ENCODE data around the gene DBN1.

DBN1 gene

DNA sequence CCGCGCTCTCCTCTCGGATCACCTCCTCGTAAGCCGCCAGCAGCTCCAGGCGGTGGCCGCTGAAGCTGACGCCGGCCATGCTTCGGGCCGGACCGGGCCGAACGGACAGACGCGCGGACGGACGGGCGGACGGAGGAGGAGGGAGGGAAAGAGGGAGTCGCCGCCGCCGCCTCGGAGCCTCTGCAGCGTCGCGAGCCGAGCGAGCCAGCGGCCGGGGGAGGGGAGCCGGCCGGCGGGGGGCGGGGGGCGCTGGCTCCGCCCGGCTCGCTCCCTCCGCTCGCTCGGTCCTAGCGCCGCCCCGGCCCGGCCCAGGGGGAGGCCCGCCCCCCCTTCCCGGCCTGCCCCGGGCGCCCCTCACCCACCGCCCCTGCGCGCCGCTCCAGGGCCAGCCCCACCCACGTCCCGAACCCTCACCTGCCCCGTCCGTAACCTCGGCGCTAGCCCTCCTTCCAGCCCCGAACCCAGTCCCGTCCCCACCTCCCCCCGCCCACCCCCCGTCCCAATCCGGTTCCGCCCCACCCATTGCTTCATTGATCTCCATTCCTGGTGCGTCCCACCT lies at the start of gene DBN1:
DBN1 (minus strand) TSS at position 192 of the 559 bp plus-strand sequence; CDS start at position 79, 113 bp downstream.
- peak; percentile 61 to 74 (median 66) for DNase-seq

DNA sequence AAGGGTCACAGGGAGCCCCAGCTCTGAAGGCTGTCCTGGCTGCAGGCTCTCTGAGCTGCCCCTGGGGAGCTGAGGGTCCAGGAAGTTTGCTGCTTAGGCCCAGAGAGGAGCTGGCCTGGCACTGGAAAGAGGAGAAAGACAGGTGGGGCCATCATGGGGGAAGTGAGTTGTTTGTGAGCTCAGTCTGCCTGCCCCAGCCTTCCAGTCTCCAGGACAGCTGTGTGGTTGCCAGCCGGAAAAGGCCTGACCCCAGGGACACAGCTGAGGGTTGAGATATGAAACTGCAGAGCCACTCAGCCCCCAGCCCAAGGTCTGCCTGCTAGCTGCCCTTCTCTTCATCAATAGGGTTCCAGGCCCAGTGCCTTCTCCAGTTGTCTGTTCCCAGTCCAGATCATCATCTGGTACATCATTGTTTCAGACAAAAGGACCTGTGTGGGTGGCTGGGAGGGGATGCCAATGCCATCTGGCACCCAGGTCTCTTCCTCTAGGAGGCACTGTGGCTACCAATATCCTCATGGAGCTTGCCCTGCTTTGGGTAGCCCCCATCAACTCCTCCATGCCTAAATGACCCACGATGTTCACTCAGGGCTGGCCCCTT lies 47.6 kb upstream of the DBN1 start:
- no peak for DNase-seq

DNA sequence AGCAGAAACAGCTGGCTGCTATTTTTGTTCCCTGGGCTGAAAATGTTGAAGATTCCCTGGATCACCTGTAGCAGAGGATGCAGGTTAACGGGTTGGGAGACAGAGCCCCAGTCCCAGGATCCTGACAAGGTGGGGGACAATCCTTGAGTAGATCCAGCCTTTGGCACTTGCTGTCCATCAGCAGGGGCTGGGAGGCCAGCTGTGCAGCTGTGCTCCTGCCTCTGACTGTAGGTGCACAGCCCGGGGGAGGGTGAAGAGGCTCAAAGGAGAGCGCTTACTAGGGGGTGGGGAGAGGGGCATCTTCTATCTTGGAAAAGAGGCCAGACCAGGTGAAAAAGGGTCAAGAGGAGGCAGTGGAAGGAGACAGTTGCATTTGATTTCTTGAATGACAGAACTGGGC lies 46.8 kb upstream of the DBN1 start:
- DNase-seq = no peak

DNA sequence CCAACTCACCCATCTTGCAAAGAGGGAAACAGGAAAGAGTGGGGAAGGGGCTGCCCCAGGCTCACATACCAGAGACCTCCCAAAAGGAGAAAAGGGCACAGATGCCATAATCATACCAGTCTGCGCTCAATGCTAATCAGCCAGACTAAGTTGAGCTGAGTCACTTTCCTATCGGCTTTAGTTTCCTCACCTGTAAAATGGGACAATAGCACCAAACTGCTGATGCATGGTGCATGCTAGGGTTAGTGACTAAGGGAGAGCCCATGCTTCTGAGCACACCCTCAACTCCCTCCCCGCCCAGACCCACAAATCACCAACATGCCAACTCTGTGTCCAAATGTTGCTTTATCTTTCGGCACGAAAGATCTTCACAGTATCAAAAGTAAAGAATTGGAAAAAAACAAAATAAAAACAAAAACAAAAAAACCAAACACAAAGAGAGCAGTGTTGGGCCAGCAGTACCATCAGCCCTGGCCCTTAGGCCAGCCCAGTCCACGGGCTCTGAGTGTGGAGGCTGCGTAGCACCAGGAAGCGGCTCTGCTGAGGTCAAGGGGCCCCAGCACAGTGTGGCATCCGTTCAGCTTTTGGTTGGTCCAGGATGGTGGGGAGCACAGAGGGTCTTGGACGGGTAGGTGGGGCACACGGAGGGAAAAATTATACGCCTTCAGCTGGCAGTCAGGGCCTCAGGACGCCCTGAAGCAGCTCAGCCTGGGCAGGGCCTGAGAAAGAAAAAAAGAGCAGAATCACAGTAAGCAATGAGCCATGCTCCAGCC lies 46.2 kb upstream of the DBN1 start:
- DNase-seq = no peak

DNA sequence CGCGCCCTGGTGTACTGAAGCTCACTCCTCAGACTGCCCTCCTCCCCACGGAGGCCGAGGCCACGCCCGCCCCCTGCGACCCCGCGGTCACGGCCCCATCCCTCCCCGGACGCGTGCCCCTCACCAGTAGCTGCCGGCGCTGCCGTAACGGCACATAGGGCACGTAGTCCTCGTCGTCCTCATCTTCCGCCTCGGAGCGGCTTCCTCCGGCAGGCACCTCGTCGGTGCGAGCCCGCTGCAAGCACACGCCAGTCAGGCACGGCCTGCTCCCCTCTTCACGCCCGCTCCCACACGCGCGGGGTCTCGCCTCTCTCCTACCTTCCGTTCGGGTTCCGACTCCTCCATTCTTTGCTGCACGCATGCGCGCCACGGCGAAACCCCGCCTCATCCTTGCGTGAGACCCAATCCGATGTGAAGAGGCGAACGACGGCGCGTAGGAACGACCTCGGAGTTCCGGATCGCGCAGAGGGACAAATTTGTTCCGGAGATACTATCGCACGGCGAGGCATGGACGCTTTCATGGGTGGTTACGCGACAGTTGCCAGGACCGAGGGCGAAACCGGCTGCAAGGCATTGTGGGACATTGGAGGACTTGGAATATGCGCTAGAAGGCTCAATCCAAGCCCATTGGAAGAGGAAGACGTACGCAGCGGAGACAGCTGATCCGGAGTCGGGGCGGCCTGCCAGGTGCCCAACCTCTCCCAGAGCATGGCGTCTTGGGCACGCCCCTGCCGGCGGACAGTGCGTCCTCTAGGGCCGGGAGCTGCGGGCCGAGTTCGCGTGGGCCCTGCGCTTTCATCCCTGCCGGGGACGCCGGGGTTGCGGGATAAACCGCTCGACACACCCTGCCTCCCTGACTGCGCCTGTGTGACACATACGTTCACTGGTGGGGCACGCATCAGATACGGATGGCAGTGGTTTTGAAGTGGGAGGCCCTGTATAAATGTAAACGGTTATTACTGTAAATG lies 43.5 kb upstream of the DBN1 start, which contains the start of gene DDX41:
DDX41 (minus strand) TSS at position 361 of the 968 bp plus-strand sequence; CDS start at position 345, 16 bp downstream.
- DNase-seq = peak; percentile 91 to 97 (median 97)

DNA sequence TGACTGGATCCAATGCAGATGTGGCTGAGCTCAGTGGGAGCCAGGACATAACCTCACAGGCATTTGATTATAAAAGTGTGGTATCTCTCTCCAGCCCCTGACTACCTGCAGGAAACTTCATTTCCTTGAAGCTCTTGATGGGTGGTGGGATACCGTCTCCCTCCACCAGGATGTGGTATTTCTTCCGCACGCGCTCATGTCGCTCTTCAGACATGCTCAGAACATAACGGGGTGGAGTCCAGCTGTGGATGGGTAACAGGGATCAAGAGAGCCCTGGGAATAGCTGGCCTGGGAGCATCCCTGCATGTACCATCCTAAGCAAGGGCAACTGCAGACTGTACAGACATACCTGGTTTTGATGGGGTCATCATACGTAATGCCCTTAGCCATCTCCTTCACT lies 42.1 kb upstream of the DBN1 start:
- DNase-seq = no peak

DNA sequence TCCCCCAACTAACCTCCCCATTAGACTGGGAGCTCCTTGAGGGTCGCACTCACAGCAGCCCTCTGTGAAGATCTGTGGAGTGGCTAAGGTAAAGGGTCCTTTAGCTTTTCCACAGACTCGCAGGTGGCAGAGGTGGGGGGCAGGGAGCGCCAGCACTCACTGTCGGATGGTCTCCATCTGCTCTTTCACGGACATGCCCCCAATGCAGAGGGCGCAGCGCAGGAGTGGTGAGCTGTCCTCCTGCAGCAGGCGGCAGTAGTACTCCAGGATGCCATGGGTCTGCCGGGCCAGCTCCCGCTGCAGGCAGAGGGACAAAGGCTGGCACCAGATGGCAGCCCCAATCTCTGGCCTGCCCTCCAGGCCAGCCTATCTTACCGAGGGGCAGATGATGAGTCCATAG lies 41.1 kb upstream of the DBN1 start:
- DNase-seq = no peak

DNA sequence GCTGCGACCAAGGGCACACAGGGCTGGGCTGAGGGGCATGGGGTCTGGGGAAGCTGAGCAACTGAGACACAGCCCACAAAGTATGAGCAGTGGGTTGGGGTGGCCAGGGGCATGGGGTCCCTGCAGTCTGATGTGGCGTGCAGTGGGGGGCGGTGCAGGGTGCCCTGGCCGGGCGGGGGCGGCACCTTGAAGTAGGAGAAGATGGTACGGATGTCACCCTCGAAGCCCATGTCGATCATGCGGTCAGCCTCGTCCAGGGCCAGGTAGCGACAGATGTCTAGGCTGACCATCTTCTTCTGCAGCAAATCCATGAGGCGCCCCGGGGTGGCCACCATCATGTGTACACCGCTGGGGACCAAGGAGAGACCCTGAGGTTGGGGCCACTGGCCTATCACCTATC lies 40.1 kb upstream of the DBN1 start:
- no peak for DNase-seq

DNA sequence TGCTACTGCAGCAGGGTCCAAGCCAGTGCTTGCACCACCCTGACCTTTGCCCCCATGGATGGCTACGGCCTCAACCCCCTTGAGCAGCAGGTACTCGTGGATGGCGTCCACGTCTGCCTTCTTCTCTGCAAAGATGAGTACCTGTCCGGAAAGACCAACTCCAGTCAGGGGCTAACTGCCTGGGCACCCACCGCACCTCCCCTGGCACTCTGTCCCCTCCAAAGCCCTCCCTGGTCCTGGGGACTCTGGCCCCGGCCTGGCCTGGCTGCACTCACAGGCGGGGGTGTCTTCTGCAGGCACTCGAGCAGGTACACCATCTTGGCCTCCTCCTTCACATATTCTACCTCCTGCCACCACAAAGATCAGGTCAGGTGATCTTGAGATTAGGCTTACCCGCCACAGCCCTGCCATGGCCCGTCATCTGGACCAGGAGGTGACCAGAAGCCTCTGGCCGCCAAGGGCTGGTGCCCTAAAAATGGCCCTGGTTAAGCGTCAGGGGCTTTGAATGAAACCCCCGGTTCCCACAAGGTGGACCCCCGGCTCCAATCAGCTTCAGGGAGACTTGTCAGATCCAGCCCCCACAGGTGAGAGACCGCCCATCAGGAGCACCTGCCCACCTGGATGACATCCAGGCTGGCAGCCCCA lies 39.4 kb upstream of the DBN1 start:
- no peak for DNase-seq

DNA sequence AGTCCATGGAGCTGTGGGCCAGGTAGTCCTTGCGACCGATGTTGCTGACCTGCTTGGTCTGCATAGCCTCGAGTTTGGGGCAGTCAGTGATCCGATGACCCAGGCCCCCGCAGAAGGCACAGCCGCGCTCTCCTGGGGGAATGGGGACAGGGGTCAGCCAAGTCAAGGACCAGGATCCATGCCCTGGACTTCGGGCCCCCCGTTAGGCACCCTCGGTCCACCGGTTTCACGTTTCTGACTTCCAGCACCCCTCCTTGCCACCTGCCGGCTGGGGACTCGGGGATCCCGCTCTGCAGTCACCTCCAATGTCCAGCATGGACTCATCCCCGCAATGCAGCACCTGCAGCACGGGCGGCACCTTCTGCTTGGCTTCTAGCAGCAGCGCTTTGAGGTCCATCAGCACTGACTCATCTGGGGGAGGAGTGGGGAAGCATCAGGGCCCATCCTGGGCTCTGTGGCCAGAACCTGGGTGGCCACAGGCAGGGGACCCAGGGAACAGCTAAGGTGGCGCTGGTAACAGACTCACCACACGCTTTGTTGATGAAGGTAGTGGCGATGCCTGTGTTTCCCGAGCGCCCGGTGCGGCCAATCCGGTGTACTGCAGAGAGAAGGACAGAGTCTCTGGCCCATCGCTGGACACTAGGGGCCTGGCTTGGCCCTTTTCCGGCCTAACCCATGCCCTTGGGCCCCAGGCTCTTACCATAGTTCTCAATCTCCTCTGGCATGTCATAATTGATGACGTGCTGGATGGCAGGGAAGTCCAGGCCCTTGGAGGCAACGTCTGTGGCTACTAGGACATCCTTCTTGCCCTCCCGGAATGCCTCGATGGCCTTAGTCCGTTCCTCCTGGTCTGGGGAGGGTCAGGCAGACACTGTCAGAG lies 38.6 kb upstream of the DBN1 start:
- no peak for DNase-seq

DNA sequence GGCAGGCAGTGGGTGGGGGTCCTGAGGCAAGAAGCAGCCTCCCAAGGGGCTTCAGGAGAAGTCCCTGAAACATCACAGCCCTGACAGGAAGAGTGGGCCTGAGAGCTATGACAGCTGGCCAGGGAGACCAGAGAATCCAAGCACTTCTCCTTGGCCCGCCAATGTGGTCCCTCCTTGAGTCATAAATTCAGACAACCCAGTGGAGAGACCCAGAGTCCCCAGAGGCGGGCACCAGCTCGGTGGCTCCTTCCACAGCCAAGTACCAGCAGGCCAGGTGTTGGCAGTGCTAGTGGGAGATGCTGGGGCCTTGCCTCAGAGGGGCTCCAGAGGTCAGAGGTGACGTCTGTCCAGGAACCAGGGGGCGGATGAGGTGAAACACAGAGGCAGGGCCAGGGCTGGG lies 37.7 kb upstream of the DBN1 start:
- no peak for DNase-seq

DNA sequence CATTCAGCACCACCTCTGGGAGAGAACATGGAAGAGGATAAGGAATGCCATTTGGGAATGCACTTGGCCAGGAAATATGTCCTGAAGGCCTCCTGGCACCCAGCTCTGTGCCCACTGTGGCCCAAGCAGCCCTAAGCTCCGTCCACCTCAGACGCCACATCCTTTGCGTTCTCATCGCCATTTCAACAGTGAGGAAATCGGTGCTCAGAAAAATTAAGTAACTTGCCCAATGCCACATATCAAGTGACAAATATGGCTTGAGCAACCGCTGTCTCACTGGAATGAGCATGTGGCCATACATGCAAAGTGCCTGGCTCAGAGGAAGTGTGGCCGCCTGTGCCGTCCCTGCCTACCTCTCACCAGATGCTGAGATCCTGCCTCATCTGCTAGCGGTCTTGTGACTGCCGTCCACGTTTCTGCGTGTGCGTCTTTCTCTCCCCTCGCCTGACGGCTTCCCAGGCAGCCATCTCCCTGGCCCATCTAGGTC lies 37.2 kb upstream of the DBN1 start:
- no peak for DNase-seq

DNA sequence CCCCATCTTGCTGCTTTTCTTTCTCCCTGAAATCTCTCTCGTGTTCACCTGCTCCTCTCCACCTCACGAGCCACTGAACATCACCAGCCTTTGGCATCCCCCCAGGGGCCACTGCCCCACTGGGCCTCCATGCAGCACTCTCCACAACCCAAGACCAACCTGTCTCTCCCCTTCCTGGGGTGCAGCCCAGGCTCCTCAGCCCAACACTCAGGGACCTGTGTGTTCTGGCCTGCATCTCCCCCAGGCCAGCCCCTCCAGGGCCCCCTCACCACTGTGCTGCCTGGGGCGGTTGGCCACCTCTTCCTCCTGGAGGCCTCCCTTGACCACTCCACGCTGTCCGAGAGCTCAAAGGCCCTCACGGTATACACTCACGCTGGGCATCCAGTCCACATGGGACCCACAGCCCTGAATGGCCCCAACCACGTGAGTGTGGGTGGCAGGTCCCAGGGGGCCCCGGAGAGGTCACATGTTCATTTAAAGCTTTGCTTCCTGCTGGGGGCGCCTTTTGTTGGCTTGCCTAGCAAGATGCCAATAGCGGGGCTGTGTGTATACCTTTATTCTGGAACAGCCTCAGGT lies 36.6 kb upstream of the DBN1 start:
- DNase-seq = no peak

DNA sequence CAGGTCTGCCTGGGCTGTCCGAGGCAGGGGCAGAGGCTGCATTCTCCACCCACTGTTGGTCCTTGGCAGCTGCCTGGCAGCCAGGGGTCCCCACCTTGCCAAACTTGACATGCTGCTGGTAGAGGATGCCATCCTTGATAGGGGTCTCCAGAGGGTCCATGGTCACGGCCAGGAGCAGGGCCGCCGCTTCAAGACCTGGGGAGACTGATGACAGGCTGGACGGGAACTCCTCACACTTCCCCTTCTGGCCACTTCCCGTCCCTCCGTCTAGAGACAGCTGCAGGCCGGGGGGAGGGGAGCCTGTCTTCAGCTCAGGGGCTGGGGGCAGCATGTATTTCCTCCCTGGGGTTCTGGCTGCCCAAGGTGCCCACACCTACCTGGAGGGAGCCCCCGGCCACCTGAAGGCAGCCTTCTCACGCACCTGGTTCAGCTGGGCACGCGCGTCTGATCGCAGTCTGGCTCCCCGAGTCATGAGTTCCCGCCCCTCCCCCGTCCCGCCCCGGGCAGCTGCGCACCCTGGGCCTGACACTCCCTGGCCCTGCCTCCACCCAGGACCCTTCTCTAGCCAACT lies 36.0 kb upstream of the DBN1 start, which contains the start of gene DOK3:
DOK3 (minus strand) TSS at position 446 of the 571 bp plus-strand sequence; CDS start at position 160, 286 bp downstream.
- DNase-seq = no peak

DNA sequence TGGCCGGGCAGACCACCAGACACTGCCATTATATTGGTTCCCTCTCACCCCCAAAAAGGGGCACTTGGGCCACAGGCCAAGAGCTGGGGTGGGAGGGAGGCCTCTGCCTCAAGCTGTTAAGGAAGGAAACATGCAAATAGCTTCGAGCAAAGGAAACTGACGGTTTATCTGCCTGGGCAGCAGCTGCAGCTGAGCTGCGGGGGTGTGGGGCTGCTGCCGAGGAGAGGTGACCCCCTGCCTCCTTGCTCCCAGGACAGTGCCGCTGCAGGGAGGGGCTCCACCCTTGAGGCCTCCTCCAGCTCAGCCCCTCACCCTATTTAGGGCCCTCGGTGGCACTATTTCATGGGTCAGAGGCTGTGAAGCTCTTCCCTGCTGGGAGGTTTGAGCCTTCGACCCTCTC lies 35.4 kb upstream of the DBN1 start:
- no peak for DNase-seq

DNA sequence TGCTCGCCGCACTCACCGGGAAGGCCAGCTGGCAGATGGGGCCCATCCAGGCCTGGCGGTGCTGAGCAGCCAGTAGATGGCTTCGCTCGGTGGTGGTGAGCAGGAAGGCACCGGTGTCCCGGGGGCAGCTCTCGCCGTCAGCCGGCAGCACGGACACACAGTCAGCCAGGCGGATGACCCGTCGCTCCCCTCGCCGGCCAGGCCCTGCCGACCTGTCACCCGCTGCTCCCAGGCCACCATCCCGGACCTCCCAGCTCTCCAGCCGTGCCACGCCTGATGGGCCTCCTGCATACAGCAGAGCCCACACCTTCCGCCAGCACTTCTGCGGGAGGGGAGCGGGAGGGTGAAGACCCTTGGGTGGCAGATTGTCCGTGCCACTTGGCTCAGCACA lies 34.8 kb upstream of the DBN1 start:
- no peak for DNase-seq

DNA sequence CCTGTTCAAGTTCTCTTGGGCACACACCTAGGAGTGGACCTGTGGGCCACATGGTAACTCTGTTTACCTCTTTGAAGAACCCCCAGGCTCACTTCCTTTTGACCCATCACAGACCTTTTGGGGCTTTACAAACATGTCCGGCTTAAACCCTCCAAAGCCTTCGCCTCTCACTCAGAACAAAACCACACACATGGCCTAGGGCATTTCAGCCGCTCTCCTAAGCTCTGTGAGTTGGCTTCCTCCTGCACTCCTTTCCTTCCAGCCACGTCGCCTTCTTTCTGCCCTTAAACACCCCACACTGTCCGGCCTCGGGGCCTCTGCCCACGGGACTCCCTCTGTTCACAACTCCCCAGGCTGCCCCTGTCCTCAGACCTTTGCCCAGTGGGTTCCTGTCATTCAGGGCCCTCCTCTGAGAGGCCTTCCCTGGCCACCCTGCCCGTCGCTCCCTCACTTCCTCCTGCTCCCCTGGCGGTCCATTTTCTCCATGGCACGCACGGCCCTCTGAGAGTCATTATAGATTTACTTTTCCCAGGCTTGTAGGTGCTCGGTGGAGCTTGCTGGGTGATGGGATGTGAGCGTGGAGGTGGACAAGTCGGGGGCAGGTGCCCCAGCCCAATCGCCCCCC lies 34.3 kb upstream of the DBN1 start:
- DNase-seq = no peak

DNA sequence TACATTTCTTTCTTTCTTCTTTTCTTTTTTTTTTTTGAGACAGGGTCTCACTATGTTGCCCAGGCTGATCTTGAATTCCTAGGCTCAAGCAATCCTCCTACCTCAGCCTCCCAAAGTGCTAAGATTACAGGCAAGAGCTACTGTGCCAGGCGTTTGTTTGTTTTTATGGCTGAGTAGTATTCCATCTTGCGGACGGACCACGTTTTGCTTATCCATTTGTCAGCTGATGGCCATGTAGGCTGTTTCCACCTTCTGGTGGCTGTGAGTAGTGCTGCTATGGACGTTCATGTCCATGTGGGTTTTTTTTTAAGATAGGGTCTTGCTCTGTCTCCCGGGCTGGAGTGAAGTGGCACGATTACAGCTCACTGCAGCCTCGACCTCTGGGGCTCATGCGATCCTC lies 33.7 kb upstream of the DBN1 start:
- DNase-seq = no peak

DNA sequence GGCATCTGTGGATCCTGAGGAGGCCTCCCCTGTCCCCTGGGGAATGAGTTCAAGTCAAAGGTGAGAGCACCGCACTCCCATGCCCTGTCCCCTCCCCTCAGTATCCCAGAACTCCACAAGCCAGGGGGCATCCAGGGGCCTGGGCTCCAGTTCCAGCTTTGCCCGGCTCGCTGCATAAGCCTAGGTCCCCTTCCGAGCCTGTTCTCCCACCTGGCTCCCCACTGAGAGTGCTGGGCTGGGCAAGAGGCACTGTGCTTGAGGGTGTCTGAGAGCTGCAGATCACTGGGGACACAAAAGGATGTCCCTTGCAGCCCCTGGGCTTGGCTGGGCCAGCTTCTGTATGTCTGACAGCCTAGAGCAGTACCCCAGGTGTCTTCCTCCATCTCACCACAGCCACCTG lies 31.6 kb upstream of the DBN1 start:
- no peak for DNase-seq

All from NCI-H1417 (cell line).